K562 (cell line): ENCODE data around the gene CRABP1. TPM values are rescaled to one million over a fixed set of nuclear protein-coding genes. Genes with fewer than 3 reads are reported as not detected.

Experiments used
- ATAC-seq: fragments of 200-7000 bp; cut with Tn5 transposase; 3 replicates; pipeline ENCODE4 v1.9.1; 2020; ENCODE audit warnings: moderate library complexity
- BruUV-seq: library from RNA; stranded (reverse); fragments of 400-500 nt; replicated peaks from 2 replicates; lab custom pipeline; 2021; lab: Mats Ljungman, UMichigan
- CTCF ChIA-PET: fragments of 300-600 bp; formaldehyde crosslinking; extraction: SDS; loops from one replicate; lab custom pipeline; 2021; ENCODE audit warnings: low intra/inter-chr PET ratio; lab: Yijun Ruan, JAX
- POLR2A ChIA-PET: fragments of 300-600, 350-650 bp; sonication (Branson Sonifier 250); formaldehyde crosslinking; extraction: SDS; loops from one replicate; lab custom pipeline; 2021; ENCODE audit warnings: antibody characterized with exemption, inconsistent platforms; lab: Yijun Ruan, JAX
- DNase-seq, 4 experiments: peaks; one replicate each; pipeline versions ENCODE4 v3.0.0 to v3.0.0-alpha.2; 2011 to 2018; ENCODE audit warnings: low spot score in 3 of 4, mixed read lengths in 3 of 4; ENCODE audit errors: extremely low read depth in 1 of 4
- FAIRE-seq: peaks from 2 replicates; lab custom pipeline; 2011; peaks lifted over from hg19 to GRCh38; lab: Jason Lieb, UNC
- H2AFZ ChIP-seq: 2 replicates; pipeline ENCODE4 v1.6.0; 2011; ENCODE audit warnings: low read depth, low read length, control low read depth, inconsistent platforms
- H3K27ac ChIP-seq: fragments of 200-600 bp; 3 replicates; pipeline ENCODE4 v1.8.0; 2011; ENCODE audit warnings: low read depth, mild to moderate bottlenecking, control low read depth, inconsistent platforms, low read length, moderate library complexity, mixed read lengths; ENCODE audit errors: extremely low read depth
- H3K27me3 ChIP-seq, 2 experiments: fragments of 300-600 bp in 1 of 2; 2 replicates in 1 of 2; 3 replicates in 1 of 2; pipeline versions ENCODE4 v1.6.0 to v1.8.0; 2011; ENCODE audit warnings: inconsistent platforms in 2 of 2, low read length in 2 of 2, mild to moderate bottlenecking in 1 of 2, mixed read lengths in 1 of 2, moderate library complexity in 1 of 2; ENCODE audit not compliant: control insufficient read depth in 2 of 2, insufficient read depth in 2 of 2
- H3K36me3 ChIP-seq: fragments of 300-600 bp; 3 replicates; pipeline ENCODE4 v1.8.0; 2011; ENCODE audit warnings: mild to moderate bottlenecking, low read length, inconsistent platforms; ENCODE audit not compliant: control insufficient read depth, insufficient read depth
- H3K4me1 ChIP-seq, 2 experiments: fragments of 200-600 bp in 1 of 2; replicated peaks in 1 of 2; 2 replicates in 1 of 2; 3 replicates in 1 of 2; pipeline versions ENCODE4 v1.5.1 to v1.8.0; 2011; ENCODE audit warnings: inconsistent platforms in 2 of 2, low read length in 2 of 2, mild to moderate bottlenecking in 1 of 2, mixed read lengths in 1 of 2, moderate library complexity in 1 of 2; ENCODE audit not compliant: control insufficient read depth in 2 of 2, insufficient read depth in 2 of 2
- H3K4me2 ChIP-seq: 2 replicates; pipeline ENCODE4 v1.6.1; 2011; ENCODE audit warnings: low read length, control low read depth, inconsistent platforms, mixed read lengths; ENCODE audit not compliant: insufficient read depth
- H3K4me3 ChIP-seq: fragments of 200-600 bp; sonication (generic), shearing (Covaris generic); 2 replicates; pipeline ENCODE4 v1.5.1; 2016; ENCODE audit warnings: control low read depth, inconsistent platforms
- H3K79me2 ChIP-seq: fragments of 200-600 bp; 3 replicates; pipeline ENCODE4 v1.8.0; 2011; ENCODE audit warnings: low read length, inconsistent platforms; ENCODE audit not compliant: control insufficient read depth, insufficient read depth
- H3K9ac ChIP-seq, 2 experiments: 2 replicates each; pipeline versions ENCODE4 v1.6.0 to v1.6.1; 2011; ENCODE audit warnings: low read depth in 2 of 2, low read length in 2 of 2, control low read depth in 1 of 2, inconsistent platforms in 1 of 2, mild to moderate bottlenecking in 1 of 2, mixed read lengths in 1 of 2; ENCODE audit not compliant: insufficient read depth in 1 of 2
- H3K9me1 ChIP-seq: one replicate; pipeline ENCODE4 v1.6.0; 2011; ENCODE audit warnings: inconsistent platforms, mild to moderate bottlenecking, low read length, moderate library complexity; ENCODE audit not compliant: control insufficient read depth, insufficient read depth
- H3K9me3 ChIP-seq: replicated peaks from 2 replicates; pipeline ENCODE4 v1.5.1; 2011; ENCODE audit warnings: low read depth, low read length, inconsistent platforms; ENCODE audit not compliant: control insufficient read depth, insufficient read depth
- H4K20me1 ChIP-seq: replicated peaks from 2 replicates; pipeline ENCODE4 v1.6.1; 2011; ENCODE audit warnings: low read length, inconsistent platforms, mixed read lengths; ENCODE audit not compliant: control insufficient read depth, insufficient read depth
- HSF4 ChIP-seq: fragments of 250-450 bp; sonication (Bioruptor Pico); IDR thresholded peaks from 2 replicates; pipeline ENCODE4 v2.1.2; 2022; ENCODE audit warnings: mild to moderate bottlenecking, moderate library complexity, borderline replicate concordance
- NEUROD1 ChIP-seq: fragments of 150-350 bp; IDR thresholded peaks from 2 replicates; pipeline ENCODE4 v1.6.1; 2014; ENCODE audit warnings: borderline replicate concordance, low read length, low read depth; ENCODE audit not compliant: partially characterized antibody
- PBX2 ChIP-seq, 2 experiments: IDR thresholded peaks in 1 of 2; conservative IDR thresholded peaks in 1 of 2; 2 replicates each; pipeline ENCODE4 v1.6.1; 2016; ENCODE audit warnings: low read depth in 2 of 2, mild to moderate bottlenecking in 1 of 2, missing compliant biosample characterization in 1 of 2, missing genetic modification characterization in 1 of 2, moderate library complexity in 1 of 2
- PKNOX1 ChIP-seq: fragments of 450-650 bp; IDR thresholded peaks from 2 replicates; pipeline ENCODE4 v1.6.1; 2016
- ZNF277 ChIP-seq: fragments of 250-450 bp; sonication (Bioruptor Pico); IDR thresholded peaks from 2 replicates; pipeline ENCODE4 v1.8.0; 2022; ENCODE audit warnings: inconsistent platforms, mild to moderate bottlenecking, moderate library complexity, borderline replicate concordance
- ZNF436 ChIP-seq: fragments of 250-450, 450-650 bp; sonication (Bioruptor Pico); formaldehyde crosslinking; IDR thresholded peaks from 2 replicates; pipeline ENCODE4 v1.7.0; 2020; ENCODE audit warnings: mild to moderate bottlenecking
- WGBS: fragments of 100-300 bp; shearing (Covaris generic); methylation state at CpG from one replicate; pipeline ENCODE4 v1.1.6; 2016; ENCODE audit warnings: low coverage, mixed read lengths; ENCODE audit not compliant: insufficient coverage; ENCODE audit errors: missing lambda C conversion rate; 5-methylcytosine and 5-hydroxymethylcytosine counted together
- in situ Hi-C: fragments of 300-500 bp; cut with MboI; formaldehyde crosslinking; loops from 4 replicates; pipeline ENCODE4 v1.15.0; 2018; ENCODE audit warnings: inconsistent platforms, mixed read lengths
- intact Hi-C: fragments of 100-400 bp; cut with micrococcal nuclease; formaldehyde crosslinking; loops from 2 replicates; pipeline ENCODE4 v1.14.2; 2022
- polyA plus RNA-seq, 8 experiments: library from polyadenylated mRNA; depleted of rRNA in 4 of 8; stranded (reverse) in 5 of 8; unstranded in 3 of 8; fragments of >200 nt; fragmentation: Nextera tagmentation in 2 of 8; fragmentation: Illumina TruSeq in 1 of 8; extraction: Ambion mirVana in 2 of 8; extraction: Trizol in 1 of 8; gene quantifications; 2 replicates each; pipeline versions ENCODE4 v1.2.1 to v1.2.3, GENCODE V29; 2011 to 2014; ENCODE audit warnings: inconsistent platforms in 1 of 8, missing spikeins in 1 of 8
- total RNA-seq, 7 experiments: library from RNA; depleted of rRNA in 6 of 7; stranded (reverse); fragments of >200 nt in 6 of 7; fragmentation: Illumina TruSeq in 2 of 7; extraction: Trizol in 2 of 7; gene quantifications; 2 replicates each; pipeline versions ENCODE4 v1.2.1 to v1.2.3, GENCODE V29; 2011 to 2021; ENCODE audit warnings: low replicate concordance in 1 of 7

The CRABP1 gene
- total and polyA plus RNA-seq, 9 of the 15 experiments (the other 6 are each of a cell fraction or from before 2014, with no cell fraction given) = 0.60 TPM; not detected in 8

GRCh38 chr15:78358102-78358870 is 18.1 kb downstream of the CRABP1 start:
- H3K9ac ChIP-seq = no peak overlapping the region
- no peaks in the 10 kb centered on the region for H3K36me3 ChIP-seq
- H3K27me3 ChIP-seq = peaks cover 20 to 35% of the 10 kb centered on the region in 2 experiments
- H3K9me1 ChIP-seq = no peaks in the 10 kb centered on the region
- no peak overlapping the region for H3K4me3 ChIP-seq
- H3K4me2 ChIP-seq = no peak overlapping the region
- no peak for ATAC-seq
- H2AFZ ChIP-seq = no peak overlapping the region
- ChIA-PET POLR2A (interaction anchor here (0.7 kb wide), 1 partner anchor 86 kb away, joined by 3 read pairs; no protein-coding TSS in a partner anchor), CTCF (no interaction called here)
- no peaks in the 10 kb centered on the region for H3K79me2 ChIP-seq
- 4% methylated on average over 6 of the region's 6 CpGs for WGBS
- H3K4me1 ChIP-seq = no peaks in the 10 kb centered on the region
- FAIRE-seq = no peak
- DNase-seq = no peak
- in situ Hi-C loops (no loop called here), intact Hi-C loops (no loop called here)
- no TSS peak for BruUV-seq
- H3K9me3 ChIP-seq = no peaks in the 10 kb centered on the region; the same call in 1 of the 2 replicates
- TF ChIP-seq PKNOX1 (peak; percentile 89), ZNF436 (no peak), NEUROD1 (no peak), PBX2 (CRISPR knock-in tag; IDR thresholded peaks at IDR 0.05; ENCODE audit: low read depth) (no peak), PBX2 (tag; conservative IDR thresholded peaks at IDR 0.05; ENCODE audit: low read depth) (peak; percentile 32), ZNF277 (CRISPR knock-in tag) (no peak), HSF4 (CRISPR knock-in tag) (no peak)
- no peak overlapping the region for H3K27ac ChIP-seq
- no peaks in the 10 kb centered on the region for H4K20me1 ChIP-seq
